HEK293 (cell line): ENCODE data around the gene NECTIN1.

Source experiments
- KLF16 ChIP-seq: fragments of 450-650 bp; formaldehyde crosslinking; IDR thresholded peaks from 2 replicates; pipeline ENCODE4 v1.5.1; 2017; ENCODE audit warnings: missing biosample characterization, missing genetic modification characterization
- ZNF350 ChIP-seq: fragments of 450-650 bp; formaldehyde crosslinking; IDR thresholded peaks from 2 replicates; pipeline ENCODE4 v1.5.0; 2017; ENCODE audit warnings: missing biosample characterization, mild to moderate bottlenecking, missing genetic modification characterization

DNA sequence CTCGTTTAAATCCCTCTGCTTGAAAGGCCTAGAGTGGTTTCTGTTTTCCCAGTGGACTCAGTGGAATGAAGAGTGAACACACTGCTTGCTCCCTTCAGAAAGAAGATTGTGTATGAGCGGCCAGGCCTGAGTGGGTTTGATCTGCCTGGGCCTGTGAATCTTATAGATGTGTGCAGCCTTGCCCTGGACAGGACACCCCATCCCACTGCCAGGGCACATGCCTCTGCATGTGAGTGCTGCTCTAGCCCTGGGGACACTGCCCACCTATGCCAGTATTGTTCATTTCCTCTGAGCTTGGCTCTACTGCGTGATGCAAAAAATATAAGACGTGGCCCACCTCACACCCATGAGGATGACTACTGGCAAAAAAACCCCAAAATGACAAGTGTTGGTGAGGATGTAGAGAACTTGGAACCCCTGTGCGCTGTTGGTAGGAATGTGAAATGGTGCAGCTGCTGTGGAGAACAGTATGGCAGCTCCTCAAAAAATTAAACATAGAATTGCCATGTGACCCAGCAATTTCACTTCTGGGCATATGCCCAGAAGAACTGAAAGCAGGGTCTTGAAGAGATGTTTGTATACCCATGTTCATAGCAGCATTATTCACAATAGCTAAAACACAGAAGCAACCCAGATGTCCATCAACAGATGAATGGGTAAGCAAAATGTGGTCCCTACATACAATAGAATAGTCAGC, 27.3 kb upstream of the NECTIN1 start:
- no peak for TF ChIP-seq KLF16
- no peak for TF ChIP-seq ZNF350 (tag by site-specific recombination)
